Measurements from ENCODE around the gene OMP. TPM values are rescaled to one million over a fixed set of nuclear protein-coding genes. Genes with fewer than 3 reads are reported as not detected.

The OMP gene
- polyA plus RNA-seq, 3 donors = not detected

DNA sequence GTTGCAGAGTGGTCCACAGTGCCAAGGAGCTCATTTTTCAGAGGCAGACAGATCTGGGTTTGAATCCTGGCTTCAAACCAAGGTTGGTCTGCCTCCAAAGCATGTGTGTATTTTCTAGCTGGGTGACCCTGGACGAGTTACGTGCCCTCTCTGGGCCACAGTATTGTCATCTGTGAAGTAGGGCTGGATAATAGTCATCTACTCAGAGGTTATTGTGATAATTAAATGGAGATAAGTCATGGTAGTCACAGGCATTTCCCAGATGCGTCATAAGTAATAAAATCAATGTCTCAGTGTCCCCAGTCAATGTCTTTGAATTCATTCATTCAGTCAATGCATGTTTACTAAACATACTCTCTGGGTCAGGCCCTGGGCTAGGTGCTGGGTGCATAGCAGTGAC lies 8.6 kb downstream of the OMP start:
- Histone ChIP-seq H3K4me3 (replicated peaks in 1 of 3; ENCODE audit: low read depth in 2 of 3, low read length in 3 of 3) (no peak overlapping the region), H2AFZ (ENCODE audit: insufficient read depth, low read depth, low read length, poor library complexity, severe bottlenecking) (no peak overlapping the region), H3K79me2 (ENCODE audit: insufficient read depth, low read length) (no peaks in the 10 kb centered on the region), H3K27ac (ENCODE audit: low read depth in 1 of 2, low read length in 2 of 2) (no peak overlapping the region), H4K20me1 (ENCODE audit: insufficient read depth, low read length) (no peaks in the 10 kb centered on the region), H3K27me3 (ENCODE audit: control insufficient read depth in 2 of 2, insufficient read depth in 2 of 2, low read length in 2 of 2) (no peaks in the 10 kb centered on the region), H3K36me3 (replicated peaks in 1 of 2; ENCODE audit: control insufficient read depth in 1 of 2, insufficient read depth in 2 of 2, low read length in 2 of 2) (no peaks in the 10 kb centered on the region), H3K4me1 (ENCODE audit: control insufficient read depth in 1 of 2, insufficient read depth in 2 of 2, low read length in 2 of 2) (no peaks in the 10 kb centered on the region), H3K4me2 (replicated peaks; ENCODE audit: extremely low read depth, low read length, poor library complexity, severe bottlenecking) (no peak overlapping the region), H3K9ac (ENCODE audit: insufficient read depth, low read length, poor library complexity, severe bottlenecking) (no peak overlapping the region), H3K9me3 (replicated peaks in 1 of 2; ENCODE audit: control insufficient read depth in 1 of 2, insufficient read depth in 1 of 2, low read length in 2 of 2) (no peaks in the 10 kb centered on the region)
- H3K27ac Mint-ChIP-seq = no peak overlapping the region
- no peak overlapping the region for H3K4me3 Mint-ChIP-seq
- H3K4me1 Mint-ChIP-seq = peaks cover 7% of the 10 kb centered on the region
- TF ChIP-seq, protein P1, sequence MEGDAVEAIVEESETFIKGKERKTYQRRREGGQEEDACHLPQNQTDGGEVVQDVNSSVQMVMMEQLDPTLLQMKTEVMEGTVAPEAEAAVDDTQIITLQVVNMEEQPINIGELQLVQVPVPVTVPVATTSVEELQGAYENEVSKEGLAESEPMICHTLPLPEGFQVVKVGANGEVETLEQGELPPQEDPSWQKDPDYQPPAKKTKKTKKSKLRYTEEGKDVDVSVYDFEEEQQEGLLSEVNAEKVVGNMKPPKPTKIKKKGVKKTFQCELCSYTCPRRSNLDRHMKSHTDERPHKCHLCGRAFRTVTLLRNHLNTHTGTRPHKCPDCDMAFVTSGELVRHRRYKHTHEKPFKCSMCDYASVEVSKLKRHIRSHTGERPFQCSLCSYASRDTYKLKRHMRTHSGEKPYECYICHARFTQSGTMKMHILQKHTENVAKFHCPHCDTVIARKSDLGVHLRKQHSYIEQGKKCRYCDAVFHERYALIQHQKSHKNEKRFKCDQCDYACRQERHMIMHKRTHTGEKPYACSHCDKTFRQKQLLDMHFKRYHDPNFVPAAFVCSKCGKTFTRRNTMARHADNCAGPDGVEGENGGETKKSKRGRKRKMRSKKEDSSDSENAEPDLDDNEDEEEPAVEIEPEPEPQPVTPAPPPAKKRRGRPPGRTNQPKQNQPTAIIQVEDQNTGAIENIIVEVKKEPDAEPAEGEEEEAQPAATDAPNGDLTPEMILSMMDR (IDR thresholded peaks at IDR 0.05) = no peak
- intact Hi-C loops (cut with micrococcal nuclease) = no loop called here
- no peak for DNase-seq
- no peaks in the 10 kb centered on the region for H3K36me3 Mint-ChIP-seq
- H3K9me3 Mint-ChIP-seq = peaks cover 0 to 3% (median 0%) of the 10 kb centered on the region in 7 donors
- WGBS (ENCODE audit: insufficient coverage) = 100% methylated on average over 1 of the region's 3 CpGs
- peaks cover 1 to 8% (median 3%) of the 10 kb centered on the region in 3 donors for H3K27me3 Mint-ChIP-seq (ENCODE audit: low read depth in 3 of 3)

- Mint-ChIP-seq H3K27me3 (ENCODE audit: low read depth in 3 of 3) (peaks cover 1 to 8% (median 3%) of the 10 kb centered on the region in 3 donors), H3K27ac (no peak overlapping the region), H3K36me3 (no peaks in the 10 kb centered on the region), H3K4me1 (peaks cover 5% of the 10 kb centered on the region), H3K4me3 (no peak overlapping the region), H3K9me3 (peaks cover 0 to 3% (median 0%) of the 10 kb centered on the region in 7 donors)
- no peak for DNase-seq
- TF ChIP-seq, protein P1 (IDR thresholded peaks at IDR 0.05) = no peak
- no peak overlapping the region for H2AFZ ChIP-seq (ENCODE audit: insufficient read depth, low read depth, low read length, poor library complexity, severe bottlenecking)
- H3K4me1 ChIP-seq (ENCODE audit: control insufficient read depth in 1 of 2, insufficient read depth in 2 of 2, low read length in 2 of 2) = no peaks in the 10 kb centered on the region
- no peaks in the 10 kb centered on the region for H3K27me3 ChIP-seq (ENCODE audit: control insufficient read depth in 2 of 2, insufficient read depth in 2 of 2, low read length in 2 of 2)
- 97% methylated on average over 6 of the region's 6 CpGs for WGBS (ENCODE audit: insufficient coverage)
- no peaks in the 10 kb centered on the region for H3K79me2 ChIP-seq (ENCODE audit: insufficient read depth, low read length)
- H3K9me3 ChIP-seq (replicated peaks in 1 of 2; ENCODE audit: control insufficient read depth in 1 of 2, insufficient read depth in 1 of 2, low read length in 2 of 2) = no peaks in the 10 kb centered on the region
- no peaks in the 10 kb centered on the region for H3K36me3 ChIP-seq (replicated peaks in 1 of 2; ENCODE audit: control insufficient read depth in 1 of 2, insufficient read depth in 2 of 2, low read length in 2 of 2)
- no peaks in the 10 kb centered on the region for H4K20me1 ChIP-seq (ENCODE audit: insufficient read depth, low read length)
- no peak overlapping the region for H3K4me3 ChIP-seq (replicated peaks in 1 of 3; ENCODE audit: low read depth in 2 of 3, low read length in 3 of 3)
- intact Hi-C loops (cut with micrococcal nuclease) = no loop called here
- H3K9ac ChIP-seq (ENCODE audit: insufficient read depth, low read length, poor library complexity, severe bottlenecking) = no peak overlapping the region
- no peak overlapping the region for H3K27ac ChIP-seq (ENCODE audit: low read depth in 1 of 2, low read length in 2 of 2)
- no peak overlapping the region for H3K4me2 ChIP-seq (replicated peaks; ENCODE audit: extremely low read depth, low read length, poor library complexity, severe bottlenecking)
Measured at GRCh38 chr11:77111946-77112345, 9.3 kb downstream of the OMP start.
